Chondrocyte (in vitro differentiated cells): Measurements from ENCODE around the gene ENSA. TPM values are rescaled to one million over a fixed set of nuclear protein-coding genes. Genes with fewer than 3 reads are reported as not detected.
A peak's percentile ranks its signal among the peaks of the same experiment; 100 is the strongest.
"Not testable (repeated sequence)": the region's sequence is repeated elsewhere in the genome, so short reads cannot be mapped to it uniquely, and the experiment has no call there.

Source experiments
- DNase-seq: peaks from one replicate; pipeline ENCODE4 v3.0.0; 2021; ENCODE audit warnings: mixed read lengths, low spot score
- H3K27ac Mint-ChIP-seq: one replicate; pipeline ENCODE4 v1.8.0; 2021; ENCODE audit warnings: mild to moderate bottlenecking, moderate library complexity, mixed read lengths; ENCODE audit not compliant: unreplicated experiment
- H3K27me3 Mint-ChIP-seq: 2 replicates; pipeline ENCODE4 v1.8.0; 2021; ENCODE audit warnings: low read depth, mixed read lengths
- H3K36me3 Mint-ChIP-seq: 2 replicates; pipeline ENCODE4 v1.8.0; 2021; ENCODE audit warnings: low read depth, mixed read lengths
- H3K4me1 Mint-ChIP-seq: 2 replicates; pipeline ENCODE4 v1.8.0; 2021; ENCODE audit warnings: low read depth, mild to moderate bottlenecking, mixed read lengths
- H3K4me3 Mint-ChIP-seq: one replicate; pipeline ENCODE4 v1.8.0; 2021; ENCODE audit warnings: mild to moderate bottlenecking, moderate library complexity, mixed read lengths; ENCODE audit not compliant: unreplicated experiment
- H3K9me3 Mint-ChIP-seq: 2 replicates; pipeline ENCODE4 v1.8.0; 2021; ENCODE audit warnings: low read depth, mixed read lengths
- total RNA-seq: library from RNA; stranded (reverse); gene quantifications from 3 replicates; pipeline ENCODE4 v1.2.1, GENCODE V29; 2021
- TF ChIP-seq, protein P1 (sequence below): fragments of 200-600 bp; sonication (generic); IDR thresholded peaks from 2 replicates; pipeline ENCODE4 v1.5.0; 2021; ENCODE audit warnings: antibody characterized with exemption, mild to moderate bottlenecking, moderate library complexity

The ENSA gene
- total RNA-seq, 1 donor from 2014 or later: 85.7 TPM

DNA sequence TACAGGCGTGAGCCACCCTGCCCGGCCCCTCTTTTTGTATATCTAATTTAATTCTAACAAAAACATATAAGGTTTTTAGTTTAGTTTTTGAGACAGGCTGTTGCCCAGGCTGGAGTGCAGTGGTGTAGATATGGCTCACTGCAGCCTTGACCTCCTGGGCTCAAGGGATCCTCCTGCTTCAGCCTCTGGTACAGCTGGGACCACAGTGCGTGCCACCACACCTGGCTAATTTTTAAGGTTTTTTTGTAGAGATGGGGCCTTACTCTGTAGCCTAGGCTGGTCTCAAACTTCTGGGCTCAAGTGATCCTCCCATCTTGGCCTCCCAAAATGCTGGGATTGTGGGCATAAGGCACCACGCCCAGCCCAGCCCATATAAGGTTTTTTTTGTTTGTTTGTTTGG, 18.8 kb downstream of the ENSA start:
- Mint-ChIP-seq H3K27me3 (no peaks in the 10 kb centered on the region), H3K9me3 (no peaks in the 10 kb centered on the region), H3K27ac (peak overlapping the region; percentile 89), H3K4me1 (peaks cover 43% of the 10 kb centered on the region), H3K4me3 (no peak overlapping the region), H3K36me3 (no peaks in the 10 kb centered on the region)
- TF ChIP-seq, protein P1, sequence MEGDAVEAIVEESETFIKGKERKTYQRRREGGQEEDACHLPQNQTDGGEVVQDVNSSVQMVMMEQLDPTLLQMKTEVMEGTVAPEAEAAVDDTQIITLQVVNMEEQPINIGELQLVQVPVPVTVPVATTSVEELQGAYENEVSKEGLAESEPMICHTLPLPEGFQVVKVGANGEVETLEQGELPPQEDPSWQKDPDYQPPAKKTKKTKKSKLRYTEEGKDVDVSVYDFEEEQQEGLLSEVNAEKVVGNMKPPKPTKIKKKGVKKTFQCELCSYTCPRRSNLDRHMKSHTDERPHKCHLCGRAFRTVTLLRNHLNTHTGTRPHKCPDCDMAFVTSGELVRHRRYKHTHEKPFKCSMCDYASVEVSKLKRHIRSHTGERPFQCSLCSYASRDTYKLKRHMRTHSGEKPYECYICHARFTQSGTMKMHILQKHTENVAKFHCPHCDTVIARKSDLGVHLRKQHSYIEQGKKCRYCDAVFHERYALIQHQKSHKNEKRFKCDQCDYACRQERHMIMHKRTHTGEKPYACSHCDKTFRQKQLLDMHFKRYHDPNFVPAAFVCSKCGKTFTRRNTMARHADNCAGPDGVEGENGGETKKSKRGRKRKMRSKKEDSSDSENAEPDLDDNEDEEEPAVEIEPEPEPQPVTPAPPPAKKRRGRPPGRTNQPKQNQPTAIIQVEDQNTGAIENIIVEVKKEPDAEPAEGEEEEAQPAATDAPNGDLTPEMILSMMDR: no peak
- DNase-seq: no peak

DNA sequence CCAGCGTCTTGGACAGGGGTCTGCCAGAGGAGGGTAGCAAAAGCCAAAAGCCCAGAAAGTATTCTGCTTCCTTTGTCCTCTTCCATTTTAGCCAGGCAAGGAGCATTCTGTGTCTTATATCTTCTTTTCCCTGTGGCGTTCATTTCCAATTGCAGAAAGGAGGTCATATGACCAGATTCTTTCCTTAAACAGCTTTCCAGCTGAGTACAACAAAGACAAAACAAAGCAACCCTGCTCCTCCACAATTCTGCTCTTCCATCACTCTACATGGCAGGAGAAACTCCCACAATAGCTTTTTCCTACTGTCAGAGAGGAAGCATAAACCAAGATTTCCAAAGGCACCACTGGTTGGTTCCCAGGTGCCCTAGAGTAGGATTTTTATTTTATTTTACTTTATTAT, 19.7 kb downstream of the ENSA start:
- Mint-ChIP-seq H3K4me1 (peaks cover 42% of the 10 kb centered on the region), H3K4me3 (no peak overlapping the region), H3K27me3 (no peaks in the 10 kb centered on the region), H3K36me3 (no peaks in the 10 kb centered on the region), H3K9me3 (no peaks in the 10 kb centered on the region), H3K27ac (peak overlapping the region; percentile 68)
- DNase-seq: no peak
- TF ChIP-seq, protein P1: no peak

DNA sequence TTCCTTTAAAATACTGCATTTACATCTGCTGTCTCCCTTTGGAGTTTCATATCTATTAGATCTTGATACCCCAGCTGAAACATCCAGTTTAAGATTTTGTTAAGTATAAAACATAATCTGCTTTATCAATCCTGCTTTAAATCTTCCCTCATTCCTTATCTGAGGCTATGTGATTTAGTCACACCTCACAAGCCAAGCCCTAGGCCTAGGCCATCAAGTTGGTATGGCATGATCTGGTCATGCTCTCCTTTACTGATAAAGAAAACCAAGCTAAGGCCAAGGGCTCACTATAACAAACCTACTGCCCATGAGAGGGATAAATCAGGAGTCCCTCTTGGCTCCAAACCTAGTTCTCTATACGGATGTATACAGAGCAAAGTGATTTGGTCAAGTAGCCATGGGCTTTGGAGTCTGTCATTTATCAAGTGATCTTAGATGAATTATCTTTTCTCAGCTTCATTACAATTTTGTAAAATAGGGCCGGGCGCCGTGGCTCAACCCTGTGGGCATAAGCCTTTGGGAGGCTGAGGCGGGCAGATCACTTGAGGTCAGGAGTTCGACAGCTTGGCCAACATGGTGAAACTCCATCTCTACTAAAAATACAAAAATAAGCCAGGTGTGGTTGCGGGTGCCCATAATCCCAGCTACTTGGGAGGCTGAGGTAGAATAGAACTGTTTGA, 22.8 kb downstream of the ENSA start:
- peaks cover 28% of the 10 kb centered on the region for H3K4me1 Mint-ChIP-seq
- H3K36me3 Mint-ChIP-seq: no peaks in the 10 kb centered on the region
- H3K4me3 Mint-ChIP-seq: no peak overlapping the region
- TF ChIP-seq, protein P1: no peak
- no peaks in the 10 kb centered on the region for H3K9me3 Mint-ChIP-seq
- DNase-seq: no peak
- H3K27me3 Mint-ChIP-seq: no peaks in the 10 kb centered on the region
- H3K27ac Mint-ChIP-seq: peak overlapping the region; percentile 27

DNA sequence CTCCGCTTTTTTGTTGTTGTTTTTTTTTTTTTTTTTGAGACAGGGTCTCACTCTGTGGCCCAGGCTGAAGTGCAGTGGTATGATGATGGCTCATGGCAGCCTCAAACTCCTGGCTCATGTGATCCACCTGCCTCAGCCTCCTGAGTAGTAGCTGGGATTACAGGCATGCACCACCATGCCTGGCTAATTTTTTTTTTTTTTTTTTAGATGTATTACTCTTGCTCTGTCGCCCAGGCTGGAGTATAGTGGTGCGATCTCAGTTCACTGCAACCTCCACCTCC, 24.0 kb downstream of the ENSA start:
- not testable (repeated sequence) for H3K36me3 Mint-ChIP-seq, H3K9me3 Mint-ChIP-seq, H3K27me3 Mint-ChIP-seq, DNase-seq, H3K4me3 Mint-ChIP-seq
- Mint-ChIP-seq H3K27ac (peak overlapping the region; percentile 96), H3K4me1 (peaks cover 21% of the 10 kb centered on the region)

DNA sequence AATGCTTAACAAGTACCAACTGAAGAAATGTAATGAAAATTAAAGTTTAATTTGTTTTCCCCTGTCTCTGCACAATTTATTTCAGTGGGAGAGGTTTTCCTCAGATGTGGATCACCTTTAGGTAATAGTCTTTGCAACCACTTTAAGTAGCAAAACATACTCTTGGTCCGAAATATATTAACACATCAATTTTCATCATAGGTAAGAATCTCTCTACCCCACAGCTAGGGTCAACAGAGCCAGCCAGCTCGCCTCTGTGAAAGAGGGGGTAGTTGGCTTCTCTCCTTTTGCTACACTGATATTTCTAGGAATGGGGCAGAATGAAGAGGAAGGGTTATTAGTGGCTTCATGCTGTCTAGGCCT, 25.2 kb downstream of the ENSA start:
- TF ChIP-seq, protein P1: no peak
- H3K4me1 Mint-ChIP-seq: peaks cover 16% of the 10 kb centered on the region
- no peaks in the 10 kb centered on the region for H3K36me3 Mint-ChIP-seq
- H3K27me3 Mint-ChIP-seq: no peaks in the 10 kb centered on the region
- H3K27ac Mint-ChIP-seq: peak overlapping the region; percentile 96
- DNase-seq: no peak
- H3K9me3 Mint-ChIP-seq: no peaks in the 10 kb centered on the region
- no peak overlapping the region for H3K4me3 Mint-ChIP-seq

DNA sequence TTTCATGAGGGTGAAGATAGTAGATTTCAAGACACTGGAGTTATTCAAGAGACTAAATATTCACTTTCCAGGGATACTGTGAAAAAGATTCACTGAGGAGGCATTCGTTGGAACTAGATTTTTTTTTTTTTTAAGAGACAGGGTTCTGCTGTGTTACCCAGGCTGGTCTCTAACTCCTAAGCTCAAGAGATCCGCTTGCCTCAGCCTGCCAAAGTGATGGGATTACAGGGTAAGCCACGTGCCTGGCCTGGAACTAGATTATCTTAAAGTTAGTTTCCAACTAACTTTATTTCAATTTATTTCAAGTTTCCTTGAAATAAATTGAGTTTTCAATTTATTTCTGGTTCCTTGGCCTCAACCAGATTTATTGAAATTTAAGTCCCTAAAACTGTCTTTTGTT, 25.7 kb downstream of the ENSA start:
- H3K4me1 Mint-ChIP-seq: peaks cover 16% of the 10 kb centered on the region
- no peak overlapping the region for H3K4me3 Mint-ChIP-seq
- H3K27me3 Mint-ChIP-seq: no peaks in the 10 kb centered on the region
- no peaks in the 10 kb centered on the region for H3K9me3 Mint-ChIP-seq
- no peaks in the 10 kb centered on the region for H3K36me3 Mint-ChIP-seq
- H3K27ac Mint-ChIP-seq: peak overlapping the region; percentile 42
- no peak for DNase-seq
- TF ChIP-seq, protein P1: no peak

DNA sequence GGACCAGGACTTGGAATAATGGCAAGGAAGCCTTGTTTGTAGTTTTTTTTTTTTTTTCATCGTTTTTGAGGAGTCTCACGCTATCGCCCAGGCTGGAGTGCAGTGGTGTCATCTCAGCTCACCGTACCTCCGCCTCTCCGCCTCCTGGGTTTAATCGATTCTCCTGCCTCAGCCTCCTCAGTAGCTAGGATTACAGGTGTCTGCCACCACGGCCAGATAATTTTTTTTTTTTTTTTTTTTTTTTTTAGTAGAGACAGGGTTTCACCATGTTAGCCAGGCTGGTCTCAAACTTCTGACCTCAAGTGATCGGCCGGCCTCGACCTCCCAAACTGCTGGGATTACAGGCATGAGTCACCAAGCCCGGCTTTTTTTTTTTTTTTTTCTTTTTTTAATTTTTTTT, 27.0 kb downstream of the ENSA start:
- H3K27ac Mint-ChIP-seq, H3K9me3 Mint-ChIP-seq, H3K4me3 Mint-ChIP-seq, H3K27me3 Mint-ChIP-seq, DNase-seq, H3K36me3 Mint-ChIP-seq: not testable (repeated sequence)
- H3K4me1 Mint-ChIP-seq: peaks cover 16% of the 10 kb centered on the region
